GM23338 (cell line): ENCODE data around the gene ANGPT4. TPM values are rescaled to one million over a fixed set of nuclear protein-coding genes. Genes with fewer than 3 reads are reported as not detected.

Experiments used
- ATAC-seq: fragments of 200-7000 bp; cut with Tn5 transposase; 3 replicates; pipeline ENCODE4 v1.9.1; 2020
- DNase-seq: peaks from one replicate; pipeline ENCODE4 v3.0.0-alpha.2; 2015; ENCODE audit warnings: low spot score
- H2AFZ ChIP-seq: fragments of 200-600 bp; sonication (generic); 2 replicates; pipeline ENCODE4 v1.8.0; 2016; ENCODE audit warnings: antibody characterized with exemption, mild to moderate bottlenecking, moderate library complexity
- H3F3A ChIP-seq: fragments of 200-600 bp; sonication (generic); replicated peaks from 2 replicates; pipeline ENCODE4 v1.8.0; 2017; ENCODE audit warnings: antibody characterized with exemption, mixed run types, low read depth
- H3K27ac ChIP-seq: fragments of 200-600 bp; sonication (generic); 2 replicates; pipeline ENCODE4 v1.6.1; 2016; ENCODE audit warnings: low read depth
- H3K27me3 ChIP-seq: fragments of 200-600 bp; sonication (generic); 2 replicates; pipeline ENCODE4 v1.8.0; 2016; ENCODE audit warnings: mild to moderate bottlenecking, mixed run types, moderate library complexity; ENCODE audit not compliant: insufficient read depth
- H3K36me3 ChIP-seq: fragments of 200-600 bp; sonication (generic); 2 replicates; pipeline ENCODE4 v1.8.0; 2016; ENCODE audit warnings: mild to moderate bottlenecking; ENCODE audit not compliant: insufficient read depth
- H3K4me1 ChIP-seq: fragments of 200-600 bp; sonication (generic); 2 replicates; pipeline ENCODE4 v1.8.0; 2016; ENCODE audit warnings: mild to moderate bottlenecking, moderate library complexity; ENCODE audit not compliant: insufficient read depth
- H3K4me2 ChIP-seq: fragments of 200-600 bp; sonication (generic); 2 replicates; pipeline ENCODE4 v1.7.1; 2017; ENCODE audit warnings: mixed run types
- H3K4me3 ChIP-seq: fragments of 200-600 bp; sonication (generic); 2 replicates; pipeline ENCODE4 v1.6.1; 2016; ENCODE audit warnings: mixed run types
- H3K79me2 ChIP-seq: fragments of 200-600 bp; sonication (generic); replicated peaks from 2 replicates; pipeline ENCODE4 v1.8.0; 2017; ENCODE audit warnings: mild to moderate bottlenecking; ENCODE audit not compliant: insufficient read depth
- H3K9me2 ChIP-seq: fragments of 200-600 bp; sonication (generic); 2 replicates; pipeline ENCODE4 v1.8.0; 2017; ENCODE audit not compliant: insufficient read depth
- H4K20me1 ChIP-seq: fragments of 200-600 bp; sonication (generic); replicated peaks from 2 replicates; pipeline ENCODE4 v1.8.0; 2017; ENCODE audit warnings: mild to moderate bottlenecking; ENCODE audit not compliant: insufficient read depth
- H3K27ac Mint-ChIP-seq: 2 replicates; pipeline ENCODE4 v1.8.0; 2020; ENCODE audit warnings: inconsistent platforms, mild to moderate bottlenecking, moderate library complexity, mixed read lengths
- H3K27me3 Mint-ChIP-seq: 3 replicates; pipeline ENCODE4 v1.8.0; 2022; ENCODE audit warnings: low read depth, mild to moderate bottlenecking, moderate library complexity, mixed read lengths, inconsistent platforms; ENCODE audit not compliant: insufficient read depth, poor library complexity
- H3K36me3 Mint-ChIP-seq: 3 replicates; pipeline ENCODE4 v1.8.0; 2021; ENCODE audit warnings: low read depth, mild to moderate bottlenecking, inconsistent platforms, moderate library complexity, mixed read lengths
- H3K4me1 Mint-ChIP-seq: 3 replicates; pipeline ENCODE4 v1.8.0; 2020; ENCODE audit warnings: mild to moderate bottlenecking, inconsistent platforms, mixed read lengths
- H3K4me3 Mint-ChIP-seq: 3 replicates; pipeline ENCODE4 v1.8.0; 2021; ENCODE audit warnings: moderate library complexity, mild to moderate bottlenecking, inconsistent platforms, mixed read lengths
- H3K9me3 Mint-ChIP-seq: 3 replicates; pipeline ENCODE4 v1.8.0; 2020; ENCODE audit warnings: moderate library complexity, mild to moderate bottlenecking, inconsistent platforms, mixed read lengths
- CREB1 ChIP-seq: fragments of 250-450 bp; sonication (Bioruptor Pico); IDR thresholded peaks from 2 replicates; pipeline ENCODE4 v1.5.0; 2020; ENCODE audit warnings: low read depth, mild to moderate bottlenecking, moderate library complexity
- EZH2 ChIP-seq: fragments of 200-600 bp; sonication (generic); IDR thresholded peaks from one replicate; pipeline ENCODE4 v1.8.0; 2017; ENCODE audit warnings: antibody characterized with exemption, mild to moderate bottlenecking, low read depth; ENCODE audit not compliant: unreplicated experiment
- JUNB ChIP-seq: IDR thresholded peaks from one replicate; pipeline ENCODE4 v1.6.1; 2016; ENCODE audit warnings: antibody characterized with exemption; ENCODE audit not compliant: unreplicated experiment
- NANOG ChIP-seq: IDR thresholded peaks from 2 replicates; pipeline ENCODE4 v1.6.1; 2016; ENCODE audit warnings: antibody characterized with exemption, borderline replicate concordance
- POLR2AphosphoS5 ChIP-seq: IDR thresholded peaks from 2 replicates; pipeline ENCODE4 v1.6.1; 2016; ENCODE audit warnings: antibody characterized with exemption, low read depth
- ZNF114 ChIP-seq: fragments of 250-450 bp; sonication (Bioruptor Pico); IDR thresholded peaks from 2 replicates; pipeline ENCODE4 v1.5.0; 2020; ENCODE audit warnings: mild to moderate bottlenecking, moderate library complexity
- polyA plus RNA-seq: library from polyadenylated mRNA; unstranded; fragments of >200 nt; fragmentation: Nextera tagmentation; extraction: Ambion mirVana; gene quantifications from 2 replicates; pipeline ENCODE4 v1.2.1, GENCODE V29; 2016
- total RNA-seq: library from RNA; depleted of rRNA; stranded (reverse); fragments of >200 nt; shearing (Covaris generic); gene quantifications from 2 replicates; pipeline ENCODE4 v1.2.3, GENCODE V29; 2014
- TF ChIP-seq, protein P1 (sequence below): IDR thresholded peaks from one replicate; pipeline ENCODE4 v1.6.1; 2018; ENCODE audit warnings: antibody characterized with exemption; ENCODE audit not compliant: unreplicated experiment
- TF ChIP-seq, protein P2 (sequence below): IDR thresholded peaks from 2 replicates; pipeline ENCODE4 v1.6.1; 2016; ENCODE audit warnings: antibody characterized with exemption
- TF ChIP-seq, protein P3 (sequence below): fragments of 250-450 bp; sonication (Bioruptor Pico); IDR thresholded peaks from 2 replicates; pipeline ENCODE4 v1.5.0; 2020; ENCODE audit warnings: mild to moderate bottlenecking, moderate library complexity
- TF ChIP-seq, protein P4 (sequence below), 2 experiments: fragments of 200-600 bp in 1 of 2; sonication (generic) in 1 of 2; conservative IDR thresholded peaks; 2 replicates each; pipeline versions ENCODE4 v1.5.1 to v1.6.1; 2016 to 2017; ENCODE audit warnings: antibody characterized with exemption in 2 of 2, low read depth in 2 of 2, mild to moderate bottlenecking in 2 of 2, moderate library complexity in 1 of 2

Gene ANGPT4
- total and polyA plus RNA-seq, 2 experiments from 2014 or later: 0.17 TPM; not detected in 1

DNA sequence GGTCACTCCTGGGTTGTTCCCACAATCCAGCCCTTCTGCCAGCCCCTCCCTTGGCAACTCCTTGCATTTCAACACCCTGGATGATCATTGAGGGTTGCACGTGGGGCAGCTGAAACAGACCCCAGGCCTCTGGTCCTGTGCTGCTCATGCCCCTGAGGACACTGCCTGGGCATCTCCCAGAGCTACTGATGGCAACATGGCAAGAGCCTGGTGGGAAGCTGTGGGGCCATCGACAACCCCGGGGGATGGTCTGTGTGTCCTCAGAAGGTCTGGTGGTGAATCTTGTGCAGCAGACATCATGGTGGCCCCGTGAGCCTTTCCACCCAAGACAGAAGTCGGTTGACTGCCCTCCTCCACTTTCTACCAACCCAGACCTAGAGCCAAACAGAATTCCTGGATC lies 4.9 kb upstream of the ANGPT4 start:
- ATAC-seq: no peak
- H4K20me1 ChIP-seq: no peaks in the 10 kb centered on the region
- peaks cover 4% of the 10 kb centered on the region; the same call in 2 of the 3 replicates for H3K9me3 Mint-ChIP-seq
- no peaks in the 10 kb centered on the region for H3K27me3 ChIP-seq
- H3K4me3 Mint-ChIP-seq: no peak overlapping the region
- H3K4me1 ChIP-seq: no peaks in the 10 kb centered on the region
- no peak overlapping the region for H2AFZ ChIP-seq
- H3K9me2 ChIP-seq: no peaks in the 10 kb centered on the region; the same call in 1 of the 2 replicates
- H3K36me3 Mint-ChIP-seq: no peaks in the 10 kb centered on the region
- DNase-seq: no peak
- H3K4me1 Mint-ChIP-seq: peaks cover 12% of the 10 kb centered on the region; the same call in 2 of the 3 replicates
- H3K27ac ChIP-seq: no peak overlapping the region
- no peak overlapping the region for H3K27ac Mint-ChIP-seq
- no peak overlapping the region for H3K4me2 ChIP-seq
- no peak overlapping the region for H3K4me3 ChIP-seq
- no peaks in the 10 kb centered on the region for H3F3A ChIP-seq
- H3K36me3 ChIP-seq: no peaks in the 10 kb centered on the region
- H3K27me3 Mint-ChIP-seq: peaks cover 1% of the 10 kb centered on the region
- no peaks in the 10 kb centered on the region for H3K79me2 ChIP-seq
- TF ChIP-seq, protein P1, sequence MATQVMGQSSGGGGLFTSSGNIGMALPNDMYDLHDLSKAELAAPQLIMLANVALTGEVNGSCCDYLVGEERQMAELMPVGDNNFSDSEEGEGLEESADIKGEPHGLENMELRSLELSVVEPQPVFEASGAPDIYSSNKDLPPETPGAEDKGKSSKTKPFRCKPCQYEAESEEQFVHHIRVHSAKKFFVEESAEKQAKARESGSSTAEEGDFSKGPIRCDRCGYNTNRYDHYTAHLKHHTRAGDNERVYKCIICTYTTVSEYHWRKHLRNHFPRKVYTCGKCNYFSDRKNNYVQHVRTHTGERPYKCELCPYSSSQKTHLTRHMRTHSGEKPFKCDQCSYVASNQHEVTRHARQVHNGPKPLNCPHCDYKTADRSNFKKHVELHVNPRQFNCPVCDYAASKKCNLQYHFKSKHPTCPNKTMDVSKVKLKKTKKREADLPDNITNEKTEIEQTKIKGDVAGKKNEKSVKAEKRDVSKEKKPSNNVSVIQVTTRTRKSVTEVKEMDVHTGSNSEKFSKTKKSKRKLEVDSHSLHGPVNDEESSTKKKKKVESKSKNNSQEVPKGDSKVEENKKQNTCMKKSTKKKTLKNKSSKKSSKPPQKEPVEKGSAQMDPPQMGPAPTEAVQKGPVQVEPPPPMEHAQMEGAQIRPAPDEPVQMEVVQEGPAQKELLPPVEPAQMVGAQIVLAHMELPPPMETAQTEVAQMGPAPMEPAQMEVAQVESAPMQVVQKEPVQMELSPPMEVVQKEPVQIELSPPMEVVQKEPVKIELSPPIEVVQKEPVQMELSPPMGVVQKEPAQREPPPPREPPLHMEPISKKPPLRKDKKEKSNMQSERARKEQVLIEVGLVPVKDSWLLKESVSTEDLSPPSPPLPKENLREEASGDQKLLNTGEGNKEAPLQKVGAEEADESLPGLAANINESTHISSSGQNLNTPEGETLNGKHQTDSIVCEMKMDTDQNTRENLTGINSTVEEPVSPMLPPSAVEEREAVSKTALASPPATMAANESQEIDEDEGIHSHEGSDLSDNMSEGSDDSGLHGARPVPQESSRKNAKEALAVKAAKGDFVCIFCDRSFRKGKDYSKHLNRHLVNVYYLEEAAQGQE: no peak
- no peak for TF ChIP-seq POLR2AphosphoS5
- no peak for TF ChIP-seq CREB1 (CRISPR knock-in tag)
- TF ChIP-seq, protein P2, sequence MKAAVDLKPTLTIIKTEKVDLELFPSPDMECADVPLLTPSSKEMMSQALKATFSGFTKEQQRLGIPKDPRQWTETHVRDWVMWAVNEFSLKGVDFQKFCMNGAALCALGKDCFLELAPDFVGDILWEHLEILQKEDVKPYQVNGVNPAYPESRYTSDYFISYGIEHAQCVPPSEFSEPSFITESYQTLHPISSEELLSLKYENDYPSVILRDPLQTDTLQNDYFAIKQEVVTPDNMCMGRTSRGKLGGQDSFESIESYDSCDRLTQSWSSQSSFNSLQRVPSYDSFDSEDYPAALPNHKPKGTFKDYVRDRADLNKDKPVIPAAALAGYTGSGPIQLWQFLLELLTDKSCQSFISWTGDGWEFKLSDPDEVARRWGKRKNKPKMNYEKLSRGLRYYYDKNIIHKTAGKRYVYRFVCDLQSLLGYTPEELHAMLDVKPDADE: no peak
- TF ChIP-seq, protein P3, sequence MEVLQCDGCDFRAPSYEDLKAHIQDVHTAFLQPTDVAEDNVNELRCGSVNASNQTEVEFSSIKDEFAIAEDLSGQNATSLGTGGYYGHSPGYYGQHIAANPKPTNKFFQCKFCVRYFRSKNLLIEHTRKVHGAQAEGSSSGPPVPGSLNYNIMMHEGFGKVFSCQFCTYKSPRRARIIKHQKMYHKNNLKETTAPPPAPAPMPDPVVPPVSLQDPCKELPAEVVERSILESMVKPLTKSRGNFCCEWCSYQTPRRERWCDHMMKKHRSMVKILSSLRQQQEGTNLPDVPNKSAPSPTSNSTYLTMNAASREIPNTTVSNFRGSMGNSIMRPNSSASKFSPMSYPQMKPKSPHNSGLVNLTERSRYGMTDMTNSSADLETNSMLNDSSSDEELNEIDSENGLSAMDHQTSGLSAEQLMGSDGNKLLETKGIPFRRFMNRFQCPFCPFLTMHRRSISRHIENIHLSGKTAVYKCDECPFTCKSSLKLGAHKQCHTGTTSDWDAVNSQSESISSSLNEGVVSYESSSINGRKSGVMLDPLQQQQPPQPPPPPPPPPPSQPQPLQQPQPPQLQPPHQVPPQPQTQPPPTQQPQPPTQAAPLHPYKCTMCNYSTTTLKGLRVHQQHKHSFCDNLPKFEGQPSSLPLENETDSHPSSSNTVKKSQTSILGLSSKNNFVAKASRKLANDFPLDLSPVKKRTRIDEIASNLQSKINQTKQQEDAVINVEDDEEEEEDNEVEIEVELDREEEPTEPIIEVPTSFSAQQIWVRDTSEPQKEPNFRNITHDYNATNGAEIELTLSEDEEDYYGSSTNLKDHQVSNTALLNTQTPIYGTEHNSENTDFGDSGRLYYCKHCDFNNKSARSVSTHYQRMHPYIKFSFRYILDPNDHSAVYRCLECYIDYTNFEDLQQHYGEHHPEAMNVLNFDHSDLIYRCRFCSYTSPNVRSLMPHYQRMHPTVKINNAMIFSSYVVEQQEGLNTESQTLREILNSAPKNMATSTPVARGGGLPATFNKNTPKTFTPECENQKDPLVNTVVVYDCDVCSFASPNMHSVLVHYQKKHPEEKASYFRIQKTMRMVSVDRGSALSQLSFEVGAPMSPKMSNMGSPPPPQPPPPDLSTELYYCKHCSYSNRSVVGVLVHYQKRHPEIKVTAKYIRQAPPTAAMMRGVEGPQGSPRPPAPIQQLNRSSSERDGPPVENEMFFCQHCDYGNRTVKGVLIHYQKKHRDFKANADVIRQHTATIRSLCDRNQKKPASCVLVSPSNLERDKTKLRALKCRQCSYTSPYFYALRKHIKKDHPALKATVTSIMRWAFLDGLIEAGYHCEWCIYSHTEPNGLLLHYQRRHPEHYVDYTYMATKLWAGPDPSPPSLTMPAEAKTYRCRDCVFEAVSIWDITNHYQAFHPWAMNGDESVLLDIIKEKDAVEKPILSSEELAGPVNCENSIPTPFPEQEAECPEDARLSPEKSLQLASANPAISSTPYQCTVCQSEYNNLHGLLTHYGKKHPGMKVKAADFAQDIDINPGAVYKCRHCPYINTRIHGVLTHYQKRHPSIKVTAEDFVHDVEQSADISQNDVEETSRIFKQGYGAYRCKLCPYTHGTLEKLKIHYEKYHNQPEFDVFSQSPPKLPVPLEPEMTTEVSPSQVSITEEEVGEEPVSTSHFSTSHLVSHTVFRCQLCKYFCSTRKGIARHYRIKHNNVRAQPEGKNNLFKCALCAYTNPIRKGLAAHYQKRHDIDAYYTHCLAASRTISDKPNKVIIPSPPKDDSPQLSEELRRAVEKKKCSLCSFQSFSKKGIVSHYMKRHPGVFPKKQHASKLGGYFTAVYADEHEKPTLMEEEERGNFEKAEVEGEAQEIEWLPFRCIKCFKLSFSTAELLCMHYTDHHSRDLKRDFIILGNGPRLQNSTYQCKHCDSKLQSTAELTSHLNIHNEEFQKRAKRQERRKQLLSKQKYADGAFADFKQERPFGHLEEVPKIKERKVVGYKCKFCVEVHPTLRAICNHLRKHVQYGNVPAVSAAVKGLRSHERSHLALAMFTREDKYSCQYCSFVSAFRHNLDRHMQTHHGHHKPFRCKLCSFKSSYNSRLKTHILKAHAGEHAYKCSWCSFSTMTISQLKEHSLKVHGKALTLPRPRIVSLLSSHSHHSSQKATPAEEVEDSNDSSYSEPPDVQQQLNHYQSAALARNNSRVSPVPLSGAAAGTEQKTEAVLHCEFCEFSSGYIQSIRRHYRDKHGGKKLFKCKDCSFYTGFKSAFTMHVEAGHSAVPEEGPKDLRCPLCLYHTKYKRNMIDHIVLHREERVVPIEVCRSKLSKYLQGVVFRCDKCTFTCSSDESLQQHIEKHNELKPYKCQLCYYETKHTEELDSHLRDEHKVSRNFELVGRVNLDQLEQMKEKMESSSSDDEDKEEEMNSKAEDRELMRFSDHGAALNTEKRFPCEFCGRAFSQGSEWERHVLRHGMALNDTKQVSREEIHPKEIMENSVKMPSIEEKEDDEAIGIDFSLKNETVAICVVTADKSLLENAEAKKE (CRISPR knock-in tag): no peak
- no peak for TF ChIP-seq JUNB
- no peak for TF ChIP-seq ZNF114
- no peak for TF ChIP-seq EZH2
- TF ChIP-seq, protein P4, sequence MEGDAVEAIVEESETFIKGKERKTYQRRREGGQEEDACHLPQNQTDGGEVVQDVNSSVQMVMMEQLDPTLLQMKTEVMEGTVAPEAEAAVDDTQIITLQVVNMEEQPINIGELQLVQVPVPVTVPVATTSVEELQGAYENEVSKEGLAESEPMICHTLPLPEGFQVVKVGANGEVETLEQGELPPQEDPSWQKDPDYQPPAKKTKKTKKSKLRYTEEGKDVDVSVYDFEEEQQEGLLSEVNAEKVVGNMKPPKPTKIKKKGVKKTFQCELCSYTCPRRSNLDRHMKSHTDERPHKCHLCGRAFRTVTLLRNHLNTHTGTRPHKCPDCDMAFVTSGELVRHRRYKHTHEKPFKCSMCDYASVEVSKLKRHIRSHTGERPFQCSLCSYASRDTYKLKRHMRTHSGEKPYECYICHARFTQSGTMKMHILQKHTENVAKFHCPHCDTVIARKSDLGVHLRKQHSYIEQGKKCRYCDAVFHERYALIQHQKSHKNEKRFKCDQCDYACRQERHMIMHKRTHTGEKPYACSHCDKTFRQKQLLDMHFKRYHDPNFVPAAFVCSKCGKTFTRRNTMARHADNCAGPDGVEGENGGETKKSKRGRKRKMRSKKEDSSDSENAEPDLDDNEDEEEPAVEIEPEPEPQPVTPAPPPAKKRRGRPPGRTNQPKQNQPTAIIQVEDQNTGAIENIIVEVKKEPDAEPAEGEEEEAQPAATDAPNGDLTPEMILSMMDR (conservative IDR thresholded peaks at IDR 0.05; ENCODE audit: low read depth in 2 of 2): no peak
- no peak for TF ChIP-seq NANOG
